GM23338 (cell line): ENCODE data around the gene OR2F1. TPM values are rescaled to one million over a fixed set of nuclear protein-coding genes. Genes with fewer than 3 reads are reported as not detected.

Experiments used
- ATAC-seq: fragments of 200-7000 bp; cut with Tn5 transposase; 3 replicates; pipeline ENCODE4 v1.9.1; 2020
- DNase-seq: peaks from one replicate; pipeline ENCODE4 v3.0.0-alpha.2; 2015; ENCODE audit warnings: low spot score
- H2AFZ ChIP-seq: fragments of 200-600 bp; sonication (generic); 2 replicates; pipeline ENCODE4 v1.8.0; 2016; ENCODE audit warnings: antibody characterized with exemption, mild to moderate bottlenecking, moderate library complexity
- H3F3A ChIP-seq: fragments of 200-600 bp; sonication (generic); replicated peaks from 2 replicates; pipeline ENCODE4 v1.8.0; 2017; ENCODE audit warnings: antibody characterized with exemption, mixed run types, low read depth
- H3K27ac ChIP-seq: fragments of 200-600 bp; sonication (generic); 2 replicates; pipeline ENCODE4 v1.6.1; 2016; ENCODE audit warnings: low read depth
- H3K27me3 ChIP-seq: fragments of 200-600 bp; sonication (generic); 2 replicates; pipeline ENCODE4 v1.8.0; 2016; ENCODE audit warnings: mild to moderate bottlenecking, mixed run types, moderate library complexity; ENCODE audit not compliant: insufficient read depth
- H3K36me3 ChIP-seq: fragments of 200-600 bp; sonication (generic); 2 replicates; pipeline ENCODE4 v1.8.0; 2016; ENCODE audit warnings: mild to moderate bottlenecking; ENCODE audit not compliant: insufficient read depth
- H3K4me1 ChIP-seq: fragments of 200-600 bp; sonication (generic); 2 replicates; pipeline ENCODE4 v1.8.0; 2016; ENCODE audit warnings: mild to moderate bottlenecking, moderate library complexity; ENCODE audit not compliant: insufficient read depth
- H3K4me2 ChIP-seq: fragments of 200-600 bp; sonication (generic); 2 replicates; pipeline ENCODE4 v1.7.1; 2017; ENCODE audit warnings: mixed run types
- H3K4me3 ChIP-seq: fragments of 200-600 bp; sonication (generic); 2 replicates; pipeline ENCODE4 v1.6.1; 2016; ENCODE audit warnings: mixed run types
- H3K79me2 ChIP-seq: fragments of 200-600 bp; sonication (generic); replicated peaks from 2 replicates; pipeline ENCODE4 v1.8.0; 2017; ENCODE audit warnings: mild to moderate bottlenecking; ENCODE audit not compliant: insufficient read depth
- H3K9me2 ChIP-seq: fragments of 200-600 bp; sonication (generic); 2 replicates; pipeline ENCODE4 v1.8.0; 2017; ENCODE audit not compliant: insufficient read depth
- H4K20me1 ChIP-seq: fragments of 200-600 bp; sonication (generic); replicated peaks from 2 replicates; pipeline ENCODE4 v1.8.0; 2017; ENCODE audit warnings: mild to moderate bottlenecking; ENCODE audit not compliant: insufficient read depth
- H3K27ac Mint-ChIP-seq: 2 replicates; pipeline ENCODE4 v1.8.0; 2020; ENCODE audit warnings: inconsistent platforms, mild to moderate bottlenecking, moderate library complexity, mixed read lengths
- H3K27me3 Mint-ChIP-seq: 3 replicates; pipeline ENCODE4 v1.8.0; 2022; ENCODE audit warnings: low read depth, mild to moderate bottlenecking, moderate library complexity, mixed read lengths, inconsistent platforms; ENCODE audit not compliant: insufficient read depth, poor library complexity
- H3K36me3 Mint-ChIP-seq: 3 replicates; pipeline ENCODE4 v1.8.0; 2021; ENCODE audit warnings: low read depth, mild to moderate bottlenecking, inconsistent platforms, moderate library complexity, mixed read lengths
- H3K4me1 Mint-ChIP-seq: 3 replicates; pipeline ENCODE4 v1.8.0; 2020; ENCODE audit warnings: mild to moderate bottlenecking, inconsistent platforms, mixed read lengths
- H3K4me3 Mint-ChIP-seq: 3 replicates; pipeline ENCODE4 v1.8.0; 2021; ENCODE audit warnings: moderate library complexity, mild to moderate bottlenecking, inconsistent platforms, mixed read lengths
- H3K9me3 Mint-ChIP-seq: 3 replicates; pipeline ENCODE4 v1.8.0; 2020; ENCODE audit warnings: moderate library complexity, mild to moderate bottlenecking, inconsistent platforms, mixed read lengths
- CREB1 ChIP-seq: fragments of 250-450 bp; sonication (Bioruptor Pico); IDR thresholded peaks from 2 replicates; pipeline ENCODE4 v1.5.0; 2020; ENCODE audit warnings: low read depth, mild to moderate bottlenecking, moderate library complexity
- EZH2phosphoT487 ChIP-seq: fragments of 200-600 bp; sonication (generic); IDR thresholded peaks from one replicate; pipeline ENCODE4 v1.8.1; 2018; ENCODE audit warnings: antibody characterized with exemption; ENCODE audit not compliant: unreplicated experiment
- JUNB ChIP-seq: IDR thresholded peaks from one replicate; pipeline ENCODE4 v1.6.1; 2016; ENCODE audit warnings: antibody characterized with exemption; ENCODE audit not compliant: unreplicated experiment
- NANOG ChIP-seq: IDR thresholded peaks from 2 replicates; pipeline ENCODE4 v1.6.1; 2016; ENCODE audit warnings: antibody characterized with exemption, borderline replicate concordance
- POLR2AphosphoS5 ChIP-seq: IDR thresholded peaks from 2 replicates; pipeline ENCODE4 v1.6.1; 2016; ENCODE audit warnings: antibody characterized with exemption, low read depth
- STAT1 ChIP-seq: IDR thresholded peaks from one replicate; pipeline ENCODE4 v1.6.1; 2016; ENCODE audit warnings: antibody characterized with exemption; ENCODE audit not compliant: unreplicated experiment
- ZNF114 ChIP-seq: fragments of 250-450 bp; sonication (Bioruptor Pico); IDR thresholded peaks from 2 replicates; pipeline ENCODE4 v1.5.0; 2020; ENCODE audit warnings: mild to moderate bottlenecking, moderate library complexity
- ZNF331 ChIP-seq: fragments of 250-450 bp; sonication (Bioruptor Pico); IDR thresholded peaks from 2 replicates; pipeline ENCODE4 v1.5.0; 2020; ENCODE audit warnings: low read depth, mild to moderate bottlenecking, moderate library complexity
- polyA plus RNA-seq: library from polyadenylated mRNA; unstranded; fragments of >200 nt; fragmentation: Nextera tagmentation; extraction: Ambion mirVana; gene quantifications from 2 replicates; pipeline ENCODE4 v1.2.1, GENCODE V29; 2016
- total RNA-seq: library from RNA; depleted of rRNA; stranded (reverse); fragments of >200 nt; shearing (Covaris generic); gene quantifications from 2 replicates; pipeline ENCODE4 v1.2.3, GENCODE V29; 2014
- TF ChIP-seq, protein P1 (sequence below), 2 experiments: fragments of 200-600 bp in 1 of 2; sonication (generic) in 1 of 2; conservative IDR thresholded peaks; 2 replicates each; pipeline versions ENCODE4 v1.5.1 to v1.6.1; 2016 to 2017; ENCODE audit warnings: antibody characterized with exemption in 2 of 2, low read depth in 2 of 2, mild to moderate bottlenecking in 2 of 2, moderate library complexity in 1 of 2
- TF ChIP-seq, protein P2 (sequence below): IDR thresholded peaks from one replicate; pipeline ENCODE4 v1.6.1; 2018; ENCODE audit warnings: antibody characterized with exemption; ENCODE audit not compliant: unreplicated experiment
- TF ChIP-seq, protein P3 (sequence below): IDR thresholded peaks from 2 replicates; pipeline ENCODE4 v1.6.1; 2016; ENCODE audit warnings: antibody characterized with exemption

The OR2F1 gene
- total and polyA plus RNA-seq, 2 experiments from 2014 or later = not detected

DNA sequence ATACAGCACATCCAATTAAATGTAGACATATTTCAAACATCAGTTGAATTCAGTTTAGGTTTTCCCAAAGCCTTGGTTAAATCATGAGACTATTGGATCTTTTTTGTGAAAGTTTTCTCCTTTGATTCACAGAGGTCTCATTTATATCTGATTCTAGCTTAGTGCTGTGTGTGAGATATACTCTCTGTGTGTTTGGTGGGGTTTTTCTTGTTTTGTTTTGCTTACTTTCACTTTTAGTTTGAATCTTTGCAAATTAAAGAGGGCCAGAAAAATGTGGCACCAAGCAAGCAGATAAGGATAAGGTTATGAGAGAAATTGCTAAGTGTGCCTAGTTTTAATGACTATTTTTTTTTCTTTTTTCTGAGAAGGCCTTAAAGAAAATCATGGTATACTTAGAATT, 32.9 kb downstream of the OR2F1 start (continued):
- TF ChIP-seq, protein P1, sequence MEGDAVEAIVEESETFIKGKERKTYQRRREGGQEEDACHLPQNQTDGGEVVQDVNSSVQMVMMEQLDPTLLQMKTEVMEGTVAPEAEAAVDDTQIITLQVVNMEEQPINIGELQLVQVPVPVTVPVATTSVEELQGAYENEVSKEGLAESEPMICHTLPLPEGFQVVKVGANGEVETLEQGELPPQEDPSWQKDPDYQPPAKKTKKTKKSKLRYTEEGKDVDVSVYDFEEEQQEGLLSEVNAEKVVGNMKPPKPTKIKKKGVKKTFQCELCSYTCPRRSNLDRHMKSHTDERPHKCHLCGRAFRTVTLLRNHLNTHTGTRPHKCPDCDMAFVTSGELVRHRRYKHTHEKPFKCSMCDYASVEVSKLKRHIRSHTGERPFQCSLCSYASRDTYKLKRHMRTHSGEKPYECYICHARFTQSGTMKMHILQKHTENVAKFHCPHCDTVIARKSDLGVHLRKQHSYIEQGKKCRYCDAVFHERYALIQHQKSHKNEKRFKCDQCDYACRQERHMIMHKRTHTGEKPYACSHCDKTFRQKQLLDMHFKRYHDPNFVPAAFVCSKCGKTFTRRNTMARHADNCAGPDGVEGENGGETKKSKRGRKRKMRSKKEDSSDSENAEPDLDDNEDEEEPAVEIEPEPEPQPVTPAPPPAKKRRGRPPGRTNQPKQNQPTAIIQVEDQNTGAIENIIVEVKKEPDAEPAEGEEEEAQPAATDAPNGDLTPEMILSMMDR (conservative IDR thresholded peaks at IDR 0.05; ENCODE audit: low read depth in 2 of 2) = no peak
- TF ChIP-seq STAT1 = no peak
- no peak for TF ChIP-seq CREB1 (CRISPR knock-in tag)
- TF ChIP-seq, protein P2, sequence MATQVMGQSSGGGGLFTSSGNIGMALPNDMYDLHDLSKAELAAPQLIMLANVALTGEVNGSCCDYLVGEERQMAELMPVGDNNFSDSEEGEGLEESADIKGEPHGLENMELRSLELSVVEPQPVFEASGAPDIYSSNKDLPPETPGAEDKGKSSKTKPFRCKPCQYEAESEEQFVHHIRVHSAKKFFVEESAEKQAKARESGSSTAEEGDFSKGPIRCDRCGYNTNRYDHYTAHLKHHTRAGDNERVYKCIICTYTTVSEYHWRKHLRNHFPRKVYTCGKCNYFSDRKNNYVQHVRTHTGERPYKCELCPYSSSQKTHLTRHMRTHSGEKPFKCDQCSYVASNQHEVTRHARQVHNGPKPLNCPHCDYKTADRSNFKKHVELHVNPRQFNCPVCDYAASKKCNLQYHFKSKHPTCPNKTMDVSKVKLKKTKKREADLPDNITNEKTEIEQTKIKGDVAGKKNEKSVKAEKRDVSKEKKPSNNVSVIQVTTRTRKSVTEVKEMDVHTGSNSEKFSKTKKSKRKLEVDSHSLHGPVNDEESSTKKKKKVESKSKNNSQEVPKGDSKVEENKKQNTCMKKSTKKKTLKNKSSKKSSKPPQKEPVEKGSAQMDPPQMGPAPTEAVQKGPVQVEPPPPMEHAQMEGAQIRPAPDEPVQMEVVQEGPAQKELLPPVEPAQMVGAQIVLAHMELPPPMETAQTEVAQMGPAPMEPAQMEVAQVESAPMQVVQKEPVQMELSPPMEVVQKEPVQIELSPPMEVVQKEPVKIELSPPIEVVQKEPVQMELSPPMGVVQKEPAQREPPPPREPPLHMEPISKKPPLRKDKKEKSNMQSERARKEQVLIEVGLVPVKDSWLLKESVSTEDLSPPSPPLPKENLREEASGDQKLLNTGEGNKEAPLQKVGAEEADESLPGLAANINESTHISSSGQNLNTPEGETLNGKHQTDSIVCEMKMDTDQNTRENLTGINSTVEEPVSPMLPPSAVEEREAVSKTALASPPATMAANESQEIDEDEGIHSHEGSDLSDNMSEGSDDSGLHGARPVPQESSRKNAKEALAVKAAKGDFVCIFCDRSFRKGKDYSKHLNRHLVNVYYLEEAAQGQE = no peak
- TF ChIP-seq NANOG = no peak
- TF ChIP-seq ZNF114 (CRISPR knock-in tag) = no peak

DNA sequence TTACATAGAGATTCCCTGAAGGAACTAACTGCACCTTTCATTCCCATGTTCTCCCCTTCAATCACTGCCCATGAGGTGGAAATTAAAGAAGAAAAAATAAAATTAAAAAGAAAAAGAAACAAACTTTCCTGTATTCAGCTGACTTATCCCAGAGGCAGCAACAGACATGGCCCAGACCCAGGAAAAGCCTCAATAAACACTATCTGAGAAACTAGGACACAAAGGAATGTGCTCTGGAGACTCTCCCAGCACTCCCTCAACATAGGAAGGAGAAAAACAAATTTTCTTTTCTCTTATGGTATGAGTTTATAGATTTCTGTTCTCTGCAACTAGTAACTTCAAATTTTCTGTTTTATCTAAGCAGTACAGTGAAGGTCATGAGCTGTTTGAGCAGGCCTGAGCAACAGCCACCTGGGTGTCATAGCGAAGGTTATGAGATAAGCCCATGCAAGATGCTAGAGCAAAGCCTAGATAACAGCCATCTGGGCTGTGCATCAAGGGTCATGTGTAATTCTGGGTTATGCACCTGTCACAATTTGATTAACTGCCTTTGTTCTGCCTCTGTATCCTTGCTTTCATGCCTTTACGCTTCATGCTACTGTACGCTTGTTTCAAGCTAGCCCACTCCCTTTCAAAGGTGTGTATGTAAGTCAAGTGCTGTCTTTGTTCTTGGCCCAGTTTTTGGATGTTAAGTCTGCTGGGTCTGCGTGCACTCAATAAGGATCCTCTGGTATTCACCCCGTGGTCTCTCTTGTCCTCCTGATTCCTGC, 34.5 kb downstream of the OR2F1 start:
- Histone ChIP-seq H3K27ac (no peak overlapping the region), H3K4me1 (no peaks in the 10 kb centered on the region), H2AFZ (no peak overlapping the region), H3K9me2 (peaks cover 9% of the 10 kb centered on the region; the same call in 1 of the 2 replicates), H3K4me2 (no peak overlapping the region), H3K4me3 (no peak overlapping the region), H3K27me3 (no peaks in the 10 kb centered on the region), H3F3A (no peaks in the 10 kb centered on the region), H4K20me1 (no peaks in the 10 kb centered on the region), H3K79me2 (no peaks in the 10 kb centered on the region), H3K36me3 (no peaks in the 10 kb centered on the region; the same call in 1 of the 2 replicates)
- H3K27ac Mint-ChIP-seq = no peak overlapping the region
- no peak for ATAC-seq
- no peak overlapping the region for H3K4me3 Mint-ChIP-seq
- H3K4me1 Mint-ChIP-seq = no peaks in the 10 kb centered on the region
- peaks cover 10% of the 10 kb centered on the region for H3K36me3 Mint-ChIP-seq
- peaks cover 19% of the 10 kb centered on the region for H3K9me3 Mint-ChIP-seq
- no peak for TF ChIP-seq EZH2phosphoT487
- TF ChIP-seq NANOG = no peak
- TF ChIP-seq POLR2AphosphoS5 = no peak
- no peak for TF ChIP-seq JUNB
- TF ChIP-seq, protein P3, sequence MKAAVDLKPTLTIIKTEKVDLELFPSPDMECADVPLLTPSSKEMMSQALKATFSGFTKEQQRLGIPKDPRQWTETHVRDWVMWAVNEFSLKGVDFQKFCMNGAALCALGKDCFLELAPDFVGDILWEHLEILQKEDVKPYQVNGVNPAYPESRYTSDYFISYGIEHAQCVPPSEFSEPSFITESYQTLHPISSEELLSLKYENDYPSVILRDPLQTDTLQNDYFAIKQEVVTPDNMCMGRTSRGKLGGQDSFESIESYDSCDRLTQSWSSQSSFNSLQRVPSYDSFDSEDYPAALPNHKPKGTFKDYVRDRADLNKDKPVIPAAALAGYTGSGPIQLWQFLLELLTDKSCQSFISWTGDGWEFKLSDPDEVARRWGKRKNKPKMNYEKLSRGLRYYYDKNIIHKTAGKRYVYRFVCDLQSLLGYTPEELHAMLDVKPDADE = no peak
- no peak for TF ChIP-seq STAT1
- no peak for TF ChIP-seq ZNF331 (CRISPR knock-in tag)
- TF ChIP-seq, protein P2 = no peak
- no peaks in the 10 kb centered on the region for H3K27me3 Mint-ChIP-seq
- DNase-seq = no peak
